Cardiac muscle cell (in vitro differentiated cells and primary cell): ENCODE results near the gene ZNF892. TPM values are rescaled to one million over a fixed set of nuclear protein-coding genes. Genes with fewer than 3 reads are reported as not detected.
"Not testable (repeated sequence)": the region's sequence is repeated elsewhere in the genome, so short reads cannot be mapped to it uniquely, and the experiment has no call there.

Experiments used
- DNase-seq, 2 donors: peaks; one replicate each; pipeline versions ENCODE4 v3.0.0 to v3.0.0-alpha.2; 2010 to 2017; ENCODE audit warnings: low read depth in 1 of 2, low spot score in 1 of 2
- H3K27ac ChIP-seq: fragments of 200-600 bp; sonication (generic); 2 replicates; pipeline ENCODE4 v1.5.1; 2016
- H3K27me3 ChIP-seq: fragments of 200-600 bp; sonication (generic); 2 replicates; pipeline ENCODE4 v1.6.0; 2016; ENCODE audit warnings: control low read depth
- H3K36me3 ChIP-seq: fragments of 200-600 bp; sonication (generic); 2 replicates; pipeline ENCODE4 v1.5.1; 2016; ENCODE audit warnings: control low read depth
- H3K4me1 ChIP-seq: fragments of 200-600 bp; sonication (generic); 2 replicates; pipeline ENCODE4 v1.8.1; 2017; ENCODE audit warnings: low read depth, mild to moderate bottlenecking, mixed run types
- H3K4me3 ChIP-seq: fragments of 200-600 bp; sonication (generic); 2 replicates; pipeline ENCODE4 v1.5.1; 2016; ENCODE audit warnings: mild to moderate bottlenecking
- H3K9me3 ChIP-seq: fragments of 200-600 bp; sonication (generic); 2 replicates; pipeline ENCODE4 v1.5.1; 2017; ENCODE audit warnings: low read depth, mild to moderate bottlenecking, control low read depth
- polyA plus RNA-seq: library from polyadenylated mRNA; unstranded; fragments of >200 nt; fragmentation: Nextera tagmentation; extraction: Ambion mirVana; gene quantifications from 2 replicates; pipeline ENCODE4 v1.2.1, GENCODE V29; 2016
- total RNA-seq: library from RNA; depleted of rRNA; stranded (reverse); fragments of >200 nt; gene quantifications from 2 replicates; pipeline ENCODE4 v1.2.3, GENCODE V29; 2016
- TF ChIP-seq, protein P1 (sequence below): IDR thresholded peaks from 2 replicates; pipeline ENCODE4 v1.5.1; 2012; ENCODE audit warnings: low read depth, mild to moderate bottlenecking, low read length

ZNF892 gene
- total and polyA plus RNA-seq, 2 experiments from 2014 or later: 2.6 to 12.6 TPM

DNA sequence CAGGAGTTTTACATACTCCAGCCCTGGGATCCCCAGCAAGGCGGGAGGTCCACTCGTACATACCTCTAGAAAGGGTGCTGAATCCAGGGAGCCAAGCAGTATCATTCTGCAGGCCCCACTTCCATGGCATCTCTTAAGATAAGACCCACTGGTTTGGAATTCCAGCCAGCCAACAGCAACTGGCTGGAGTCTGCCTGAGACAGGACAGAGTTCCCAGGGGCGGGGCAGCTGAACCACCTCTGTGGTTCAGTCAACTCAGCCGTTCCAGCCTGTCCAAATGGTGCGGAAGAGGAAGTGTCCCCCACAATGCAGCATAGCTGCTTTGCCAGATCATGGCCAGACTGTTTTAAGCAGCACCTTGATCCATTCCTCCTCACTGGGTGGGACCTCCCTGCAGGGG lies 33.2 kb downstream of the ZNF892 start:
- TF ChIP-seq, protein P1, sequence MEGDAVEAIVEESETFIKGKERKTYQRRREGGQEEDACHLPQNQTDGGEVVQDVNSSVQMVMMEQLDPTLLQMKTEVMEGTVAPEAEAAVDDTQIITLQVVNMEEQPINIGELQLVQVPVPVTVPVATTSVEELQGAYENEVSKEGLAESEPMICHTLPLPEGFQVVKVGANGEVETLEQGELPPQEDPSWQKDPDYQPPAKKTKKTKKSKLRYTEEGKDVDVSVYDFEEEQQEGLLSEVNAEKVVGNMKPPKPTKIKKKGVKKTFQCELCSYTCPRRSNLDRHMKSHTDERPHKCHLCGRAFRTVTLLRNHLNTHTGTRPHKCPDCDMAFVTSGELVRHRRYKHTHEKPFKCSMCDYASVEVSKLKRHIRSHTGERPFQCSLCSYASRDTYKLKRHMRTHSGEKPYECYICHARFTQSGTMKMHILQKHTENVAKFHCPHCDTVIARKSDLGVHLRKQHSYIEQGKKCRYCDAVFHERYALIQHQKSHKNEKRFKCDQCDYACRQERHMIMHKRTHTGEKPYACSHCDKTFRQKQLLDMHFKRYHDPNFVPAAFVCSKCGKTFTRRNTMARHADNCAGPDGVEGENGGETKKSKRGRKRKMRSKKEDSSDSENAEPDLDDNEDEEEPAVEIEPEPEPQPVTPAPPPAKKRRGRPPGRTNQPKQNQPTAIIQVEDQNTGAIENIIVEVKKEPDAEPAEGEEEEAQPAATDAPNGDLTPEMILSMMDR: no peak
- Histone ChIP-seq H3K4me1 (no peaks in the 10 kb centered on the region), H3K9me3 (no peaks in the 10 kb centered on the region), H3K27me3 (no peaks in the 10 kb centered on the region), H3K4me3 (no peak overlapping the region), H3K27ac (no peak overlapping the region), H3K36me3 (no peaks in the 10 kb centered on the region)
- no peak for DNase-seq

DNA sequence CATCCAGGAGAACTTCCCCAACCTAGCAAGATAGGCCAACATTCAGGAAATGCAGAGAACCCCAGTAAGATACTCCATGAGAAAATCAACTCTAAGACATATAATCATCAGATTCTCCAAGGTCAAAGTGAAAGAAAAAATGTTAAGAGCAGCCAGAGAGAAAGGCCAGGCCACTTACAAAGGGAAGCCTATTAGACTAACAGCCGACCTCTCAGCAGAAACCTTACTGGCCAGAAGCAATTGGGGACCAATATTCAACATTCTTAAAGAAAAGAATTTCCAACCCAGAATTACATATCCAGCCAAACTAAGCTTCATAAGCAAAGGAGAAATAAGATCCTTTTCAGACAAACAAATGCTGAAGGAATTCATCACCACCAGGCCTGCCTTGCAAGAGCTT lies 34.8 kb downstream of the ZNF892 start:
- H3K36me3 ChIP-seq, H3K4me3 ChIP-seq, H3K27ac ChIP-seq, H3K9me3 ChIP-seq, H3K4me1 ChIP-seq, DNase-seq, H3K27me3 ChIP-seq: not testable (repeated sequence)

Other genes with a start within 250 kb of the ZNF892 start
- gene MAL, start 181.8 kb upstream of the ZNF892 start, total RNA-seq: 0.49 TPM in 1 of 2 replicates, not detected in the other
- not detected in 2 replicates for gene MAL, start 181.8 kb upstream of the ZNF892 start, polyA plus RNA-seq
- 66.9 and 116 TPM in 2 replicates for gene MRPS5, start 85.7 kb upstream of the ZNF892 start, total RNA-seq
- 73.5 and 118 TPM in 2 replicates for gene MRPS5, start 85.7 kb upstream of the ZNF892 start, polyA plus RNA-seq
- 15.3 and 21.7 TPM in 2 replicates for gene ZNF514, start 47.7 kb upstream of the ZNF892 start, total RNA-seq
- gene ZNF514, start 47.7 kb upstream of the ZNF892 start, polyA plus RNA-seq: 18.4 and 20.3 TPM in 2 replicates
- gene ZNF2, start 41.7 kb upstream of the ZNF892 start, total RNA-seq: 4.7 and 6.4 TPM in 2 replicates
- 4.2 and 5.6 TPM in 2 replicates for gene ZNF2, start 41.7 kb upstream of the ZNF892 start, polyA plus RNA-seq
- gene PROM2, start 66.9 kb downstream of the ZNF892 start, total RNA-seq: 2.6 and 16.0 TPM in 2 replicates
- gene PROM2, start 66.9 kb downstream of the ZNF892 start, polyA plus RNA-seq: 1.4 and 2.3 TPM in 2 replicates
- 3.6 and 5.2 TPM in 2 replicates for gene KCNIP3, start 89.8 kb downstream of the ZNF892 start, total RNA-seq
- 1.2 and 2.6 TPM in 2 replicates for gene KCNIP3, start 89.8 kb downstream of the ZNF892 start, polyA plus RNA-seq
- gene FAHD2A, start 195.2 kb downstream of the ZNF892 start, total RNA-seq: 57.7 and 64.9 TPM in 2 replicates
- 66.1 and 66.5 TPM in 2 replicates for gene FAHD2A, start 195.2 kb downstream of the ZNF892 start, polyA plus RNA-seq